Astrocyte (in vitro differentiated cells and primary cell): ENCODE measurements around the gene FCN2.

Experiments
- EZH2 ChIP-seq: IDR thresholded peaks from 2 replicates; pipeline ENCODE4 v1.6.1; 2012; ENCODE audit warnings: mild to moderate bottlenecking, low read length, inconsistent platforms; ENCODE audit not compliant: insufficient read depth
- TF ChIP-seq, protein P1 (sequence below): IDR thresholded peaks from 2 replicates; pipeline ENCODE4 v1.5.1; 2011; ENCODE audit warnings: low read depth, mild to moderate bottlenecking, inconsistent platforms, low read length, moderate library complexity; ENCODE audit not compliant: insufficient read depth

DNA sequence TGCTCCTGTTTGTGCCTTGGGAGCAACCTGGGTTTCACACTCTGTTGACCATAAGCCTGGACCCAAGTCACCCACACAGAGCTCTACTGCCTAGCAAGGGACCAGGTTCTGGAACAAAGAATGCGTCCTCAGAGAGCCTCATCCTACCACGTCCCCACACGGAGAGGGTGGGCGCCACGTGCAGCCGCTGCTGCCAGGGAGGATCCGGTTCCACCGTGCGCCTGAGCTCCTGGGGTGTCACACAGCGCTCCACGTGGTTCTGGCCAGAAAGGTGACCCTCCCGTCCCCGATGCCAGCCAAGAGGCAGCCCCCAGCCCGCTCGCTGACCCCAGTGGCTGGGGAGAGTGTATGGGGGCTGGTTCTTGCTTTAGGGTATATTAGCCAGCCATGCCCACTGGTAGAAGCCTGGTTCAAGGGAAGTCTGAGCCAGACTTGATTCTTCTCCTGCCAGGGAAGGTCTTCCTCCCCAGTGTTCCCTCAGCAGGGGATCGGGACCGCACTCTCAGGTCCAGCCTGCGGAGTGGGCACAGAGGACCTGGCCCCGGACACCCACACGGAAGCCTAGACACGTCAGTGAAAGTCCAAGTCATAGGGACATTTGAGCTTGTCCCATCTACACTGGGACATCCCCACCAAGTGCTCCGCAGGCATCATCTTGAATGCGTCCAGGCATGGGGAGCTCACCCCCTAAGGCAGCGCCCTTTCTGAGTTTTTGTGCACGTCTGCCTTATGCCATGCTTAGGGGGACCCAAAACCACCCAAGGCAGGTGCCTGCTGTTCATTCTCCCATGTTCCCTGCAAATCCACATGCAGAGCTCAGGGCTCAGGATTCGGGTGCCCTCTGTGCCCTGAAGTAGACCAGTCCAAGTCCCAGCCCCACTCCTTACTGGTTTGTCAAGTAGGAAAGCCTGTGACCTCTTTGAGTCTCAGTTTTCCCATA is 34.7 kb downstream of the FCN2 start:
- TF ChIP-seq, protein P1, sequence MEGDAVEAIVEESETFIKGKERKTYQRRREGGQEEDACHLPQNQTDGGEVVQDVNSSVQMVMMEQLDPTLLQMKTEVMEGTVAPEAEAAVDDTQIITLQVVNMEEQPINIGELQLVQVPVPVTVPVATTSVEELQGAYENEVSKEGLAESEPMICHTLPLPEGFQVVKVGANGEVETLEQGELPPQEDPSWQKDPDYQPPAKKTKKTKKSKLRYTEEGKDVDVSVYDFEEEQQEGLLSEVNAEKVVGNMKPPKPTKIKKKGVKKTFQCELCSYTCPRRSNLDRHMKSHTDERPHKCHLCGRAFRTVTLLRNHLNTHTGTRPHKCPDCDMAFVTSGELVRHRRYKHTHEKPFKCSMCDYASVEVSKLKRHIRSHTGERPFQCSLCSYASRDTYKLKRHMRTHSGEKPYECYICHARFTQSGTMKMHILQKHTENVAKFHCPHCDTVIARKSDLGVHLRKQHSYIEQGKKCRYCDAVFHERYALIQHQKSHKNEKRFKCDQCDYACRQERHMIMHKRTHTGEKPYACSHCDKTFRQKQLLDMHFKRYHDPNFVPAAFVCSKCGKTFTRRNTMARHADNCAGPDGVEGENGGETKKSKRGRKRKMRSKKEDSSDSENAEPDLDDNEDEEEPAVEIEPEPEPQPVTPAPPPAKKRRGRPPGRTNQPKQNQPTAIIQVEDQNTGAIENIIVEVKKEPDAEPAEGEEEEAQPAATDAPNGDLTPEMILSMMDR = no peak
- no peak for TF ChIP-seq EZH2
